IPS DF 4.7 (cell line): ENCODE results near the gene AP4B1.
"Not testable (repeated sequence)": the region's sequence is repeated elsewhere in the genome, so short reads cannot be mapped to it uniquely, and the experiment has no call there.

Experiments used
- DNase-seq: peaks from one replicate; pipeline ENCODE4 v3.0.0-alpha.2; 2013; ENCODE audit warnings: low spot score; ENCODE audit errors: extremely low read depth

AP4B1 gene

GRCh38 chr1:113858982-113859381 is 45.6 kb downstream of the AP4B1 start:
- DNase-seq = no peak

- DNase-seq = no peak
Measured at GRCh38 chr1:113858418-113858817, 46.2 kb downstream of the AP4B1 start.

GRCh38 chr1:113857776-113858175 is 46.8 kb downstream of the AP4B1 start:
- no peak for DNase-seq

- DNase-seq = no peak
Measured at GRCh38 chr1:113856401-113856790, 48.2 kb downstream of the AP4B1 start.

GRCh38 chr1:113855630-113856400 is 48.8 kb downstream of the AP4B1 start:
- no peak for DNase-seq

- no peak for DNase-seq
Measured at GRCh38 chr1:113854234-113854633, 50.4 kb downstream of the AP4B1 start.

GRCh38 chr1:113852694-113853093 is 51.9 kb downstream of the AP4B1 start:
- not testable (repeated sequence) for DNase-seq

GRCh38 chr1:113850127-113850796 is 54.3 kb downstream of the AP4B1 start:
- no peak for DNase-seq

- no peak for DNase-seq
Measured at GRCh38 chr1:113849072-113849471, 55.5 kb downstream of the AP4B1 start.

- DNase-seq = no peak
Measured at GRCh38 chr1:113846391-113847035, 58.1 kb downstream of the AP4B1 start.
